COLO668 (cell line): ENCODE data around the gene VAV1.
A peak's percentile ranks its signal among the peaks of the same experiment; 100 is the strongest.

Experiments
- DNase-seq: peaks from one replicate; lab custom pipeline; 2025; ENCODE audit not compliant: unreplicated experiment; lab: John Stamatoyannopoulos, UW

The VAV1 gene

GRCh38 chr19:6772028-6772865 lies at the start of gene VAV1:
Gene VAV1, plus strand, starts transcription at chr19:6772708. Its CDS starts 100 bp downstream, at chr19:6772808.
- DNase-seq, result peak; percentile 17

- DNase-seq, result no peak
Observed at GRCh38 chr19:6723108-6723618, 49.3 kb upstream of the VAV1 start.

- no peak for DNase-seq
Observed at GRCh38 chr19:6723738-6724137, 48.8 kb upstream of the VAV1 start.

GRCh38 chr19:6724631-6725492 lies 47.6 kb upstream of the VAV1 start:
- DNase-seq, result no peak

GRCh38 chr19:6725513-6726231 lies 46.8 kb upstream of the VAV1 start:
- no peak for DNase-seq

- DNase-seq, result no peak
Observed at GRCh38 chr19:6728346-6728745, 44.2 kb upstream of the VAV1 start.

GRCh38 chr19:6729573-6730152 lies 42.8 kb upstream of the VAV1 start:
- no peak for DNase-seq

GRCh38 chr19:6730153-6730804 lies 42.2 kb upstream of the VAV1 start:
- peak; percentile 16 for DNase-seq

- no peak for DNase-seq
Observed at GRCh38 chr19:6730941-6731670, 41.4 kb upstream of the VAV1 start.

GRCh38 chr19:6731822-6732221 lies 40.7 kb upstream of the VAV1 start:
- no peak for DNase-seq

GRCh38 chr19:6732803-6733337 lies 39.6 kb upstream of the VAV1 start:
- DNase-seq, result no peak

- DNase-seq, result no peak
Observed at GRCh38 chr19:6733338-6734095, 39.0 kb upstream of the VAV1 start.

- no peak for DNase-seq
Observed at GRCh38 chr19:6734096-6734696, 38.3 kb upstream of the VAV1 start.

- no peak for DNase-seq
Observed at GRCh38 chr19:6735181-6735911, 37.2 kb upstream of the VAV1 start.

GRCh38 chr19:6736169-6736916 lies 36.2 kb upstream of the VAV1 start:
- peak; percentile 55 for DNase-seq

GRCh38 chr19:6736917-6737283 lies 35.6 kb upstream of the VAV1 start:
- DNase-seq, result no peak
